Stimulated activated CD8-positive, alpha-beta memory T cell treated with anti-CD3 and anti-CD28 coated beads, Interleukin-4, amount 100 ng/mL, for 48 hours (primary cell): ENCODE measurements around the gene NBEAL2.
A peak's percentile ranks its signal among the peaks of the same experiment; 100 is the strongest.
"Not testable (repeated sequence)": the region's sequence is repeated elsewhere in the genome, so short reads cannot be mapped to it uniquely, and the experiment has no call there.

Source experiments
- DNase-seq: peaks from one replicate; pipeline ENCODE4 v3.0.0-alpha.2; 2020

Gene NBEAL2

GRCh38 chr3:47016086-47016933 is 36.8 kb downstream of the NBEAL2 start:
- DNase-seq: no peak

DNA sequence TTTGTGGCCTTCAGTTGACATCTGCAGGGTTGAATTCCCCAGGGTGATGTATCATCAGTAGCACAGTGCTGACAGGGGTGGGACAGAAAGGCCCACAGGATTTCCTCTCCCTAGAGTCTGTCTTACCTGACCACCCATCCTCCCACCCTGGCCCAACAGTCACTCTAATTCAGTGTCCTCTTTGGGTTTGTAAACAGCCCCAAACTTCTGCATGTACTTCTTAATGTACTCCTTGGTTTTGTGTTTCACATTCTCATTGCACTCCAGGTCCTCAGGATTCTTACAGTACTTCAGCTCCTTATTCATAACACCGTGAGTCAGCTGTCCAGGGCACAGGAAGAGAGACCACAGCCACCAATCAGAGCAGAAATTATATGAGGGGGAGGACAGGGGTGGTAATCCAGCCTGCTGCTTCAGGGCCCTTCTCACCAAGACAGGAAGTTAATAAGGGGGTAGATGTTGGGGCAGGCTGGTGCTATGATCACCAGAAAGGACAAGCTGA is 37.5 kb downstream of the NBEAL2 start:
- DNase-seq: peak; percentile 51

DNA sequence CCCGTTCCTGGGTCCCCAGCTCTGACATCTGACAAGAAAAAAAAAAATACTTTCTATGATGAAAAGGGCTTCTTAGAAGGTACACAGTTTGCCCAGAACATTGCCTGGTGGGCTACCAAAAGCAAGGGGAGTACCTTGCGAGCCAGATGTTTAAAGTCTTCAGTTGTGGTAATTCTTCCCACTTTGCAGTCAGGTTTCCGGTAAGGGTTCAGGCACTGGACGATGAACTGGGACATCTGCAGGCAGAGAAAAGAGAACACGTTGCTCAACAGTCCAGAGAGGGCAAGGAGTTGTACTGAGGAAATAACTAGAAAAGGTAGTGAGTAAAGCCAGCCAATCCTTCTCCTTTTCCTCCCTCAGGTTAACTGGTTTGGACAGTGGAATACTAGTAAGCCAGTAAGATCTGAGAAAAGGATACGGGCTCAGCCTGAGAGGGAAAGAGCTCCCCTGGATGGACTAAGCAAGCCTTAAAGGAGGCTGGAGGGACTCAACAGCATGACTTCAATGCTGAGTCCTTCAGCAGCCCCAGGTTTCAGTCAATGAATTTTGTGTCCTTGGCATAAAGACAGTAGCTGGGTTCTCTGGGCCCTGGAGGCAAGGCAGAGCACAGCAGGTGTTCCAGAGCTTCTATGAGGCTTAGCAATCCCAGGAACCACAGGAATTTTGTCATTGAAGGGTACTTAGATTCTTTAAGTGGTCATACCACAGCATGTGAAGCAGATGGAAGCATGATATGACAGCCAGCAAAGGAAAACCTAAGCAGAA is 38.2 kb downstream of the NBEAL2 start:
- DNase-seq: no peak

DNA sequence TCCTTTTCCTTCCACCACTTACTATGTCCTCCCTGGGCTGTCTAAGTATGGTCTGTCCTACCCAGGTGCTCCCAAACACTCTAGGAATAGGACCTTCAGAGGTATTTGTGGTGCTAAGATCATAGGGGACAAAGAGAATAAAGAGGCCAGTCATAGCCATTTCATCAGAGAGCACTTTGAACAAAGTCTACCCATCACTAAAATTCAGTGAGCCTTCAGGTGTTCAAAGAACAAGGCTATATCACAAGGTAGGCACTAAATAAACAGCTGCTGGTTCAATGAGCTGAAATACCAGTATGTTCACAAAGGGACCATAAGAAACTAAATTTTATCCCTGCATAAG is 38.8 kb downstream of the NBEAL2 start:
- no peak for DNase-seq

DNA sequence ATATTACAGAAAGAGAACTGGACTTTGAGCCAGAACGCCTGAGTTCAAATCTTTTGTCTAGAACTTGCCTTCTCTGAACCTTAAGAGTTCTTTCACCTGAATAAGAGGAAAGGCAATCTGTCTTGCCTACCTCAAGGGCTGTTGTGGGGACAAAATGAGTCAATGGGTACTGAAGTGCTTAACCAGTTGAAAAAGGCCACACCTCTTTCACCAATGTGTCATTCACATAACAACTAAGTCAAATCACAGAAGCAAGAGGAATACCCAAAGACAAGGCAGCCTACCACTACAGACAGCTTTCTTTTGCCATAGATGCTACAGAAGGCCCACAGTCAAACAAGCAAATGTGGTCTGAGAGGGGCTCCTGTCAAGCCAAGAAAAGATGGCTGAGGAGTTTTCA is 39.7 kb downstream of the NBEAL2 start:
- DNase-seq: peak; percentile 38

DNA sequence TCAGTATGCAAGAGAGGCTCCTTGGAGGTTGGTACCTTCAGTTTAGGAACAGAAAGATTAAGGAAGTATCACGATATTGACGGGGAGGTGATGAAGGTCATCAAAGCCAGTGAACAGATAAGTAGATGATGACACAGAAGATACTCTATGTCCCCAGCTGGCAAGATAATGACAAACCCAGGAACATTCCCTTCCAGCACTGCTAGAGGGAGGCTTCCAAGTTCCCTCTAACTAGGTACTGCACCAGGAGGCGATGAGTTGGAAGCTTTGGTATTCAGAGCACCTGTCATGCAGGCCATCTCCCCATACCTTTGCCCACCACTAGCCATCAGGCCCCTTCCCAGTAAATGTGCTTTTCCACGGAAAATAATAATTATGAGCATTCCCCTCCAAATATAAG is 40.8 kb downstream of the NBEAL2 start:
- no peak for DNase-seq

DNA sequence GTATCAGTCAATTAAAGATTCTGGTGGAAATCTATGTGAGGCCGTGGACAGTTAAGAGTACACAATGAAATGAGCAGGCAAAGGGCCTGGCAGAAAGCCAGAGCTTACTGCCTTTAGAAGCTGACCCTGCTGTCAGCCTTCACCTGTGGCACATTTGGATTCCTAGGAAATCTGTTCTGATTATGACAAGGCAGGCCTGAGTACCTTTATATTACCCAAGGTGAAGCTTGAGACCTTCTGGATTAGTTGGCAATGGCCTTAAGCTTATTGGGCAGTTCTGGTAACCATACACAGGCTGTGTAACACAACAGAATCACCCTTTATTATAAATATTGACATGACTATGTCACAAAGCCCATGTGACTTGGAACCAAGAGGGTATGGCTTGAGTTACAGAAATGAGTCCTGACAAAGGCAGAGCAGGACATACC is 43.2 kb downstream of the NBEAL2 start:
- no peak for DNase-seq

DNA sequence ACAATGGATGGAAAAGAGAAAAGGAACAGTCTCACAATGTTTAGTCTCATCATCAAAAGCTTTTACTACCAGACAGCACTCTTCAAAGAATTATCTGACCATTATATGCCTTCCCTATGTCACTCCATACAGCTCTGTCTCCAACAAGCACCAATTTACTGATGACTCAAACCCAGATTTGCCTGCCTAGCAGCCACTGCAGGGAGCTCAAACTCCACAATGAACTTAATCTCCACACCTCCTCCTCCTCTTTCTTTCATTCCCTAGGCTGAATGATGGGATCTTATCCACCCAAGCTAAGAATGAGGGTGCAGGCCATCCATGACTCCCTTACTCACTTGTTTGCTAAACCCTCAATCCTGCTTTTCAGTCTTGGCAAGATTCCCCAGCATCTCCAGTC is 45.5 kb downstream of the NBEAL2 start:
- no peak for DNase-seq

GRCh38 chr3:47026432-47026831 is 47.0 kb downstream of the NBEAL2 start:
- DNase-seq: not testable (repeated sequence)

- no peak for DNase-seq
Observed at GRCh38 chr3:47028146-47028545, 48.7 kb downstream of the NBEAL2 start.

DNA sequence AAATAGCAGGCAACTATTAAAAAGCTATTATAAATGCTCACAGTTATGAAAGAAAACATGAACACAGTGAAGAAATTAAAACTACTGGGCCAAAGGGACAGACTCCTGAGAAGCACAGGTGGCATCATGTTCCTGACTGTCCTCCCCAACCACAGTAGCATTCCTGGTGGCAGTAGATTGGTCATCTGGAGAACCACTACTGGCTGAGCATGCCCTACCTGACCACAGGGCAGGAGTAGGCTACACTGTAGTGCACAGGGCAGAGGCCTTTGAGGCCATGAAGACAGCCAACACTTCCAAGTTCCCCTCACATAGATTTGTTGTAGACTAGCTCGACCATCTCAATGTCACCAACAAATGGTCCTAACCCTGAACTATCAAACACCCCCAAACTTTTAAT is 49.2 kb downstream of the NBEAL2 start:
- no peak for DNase-seq

DNA sequence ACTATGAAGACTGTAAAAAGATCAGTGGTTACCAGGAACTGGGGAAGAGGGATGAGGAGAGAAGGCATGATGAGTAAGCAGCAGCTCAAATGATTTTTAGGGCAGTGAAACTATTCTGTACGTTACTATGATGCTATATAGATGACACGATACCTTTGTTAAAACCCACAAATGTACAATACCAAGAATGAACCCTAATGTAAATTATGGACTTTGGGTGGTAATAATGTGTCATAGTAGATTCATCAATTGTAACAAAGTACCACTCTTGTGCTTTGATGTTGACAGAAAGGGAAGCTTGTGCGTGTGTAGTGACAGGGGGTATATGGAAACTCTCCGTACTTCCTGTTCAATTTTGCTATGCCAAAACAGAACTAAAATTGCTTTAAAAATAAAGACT is 51.6 kb downstream of the NBEAL2 start:
- not testable (repeated sequence) for DNase-seq

- no peak for DNase-seq
Observed at GRCh38 chr3:47034868-47035489, 55.5 kb downstream of the NBEAL2 start.

DNA sequence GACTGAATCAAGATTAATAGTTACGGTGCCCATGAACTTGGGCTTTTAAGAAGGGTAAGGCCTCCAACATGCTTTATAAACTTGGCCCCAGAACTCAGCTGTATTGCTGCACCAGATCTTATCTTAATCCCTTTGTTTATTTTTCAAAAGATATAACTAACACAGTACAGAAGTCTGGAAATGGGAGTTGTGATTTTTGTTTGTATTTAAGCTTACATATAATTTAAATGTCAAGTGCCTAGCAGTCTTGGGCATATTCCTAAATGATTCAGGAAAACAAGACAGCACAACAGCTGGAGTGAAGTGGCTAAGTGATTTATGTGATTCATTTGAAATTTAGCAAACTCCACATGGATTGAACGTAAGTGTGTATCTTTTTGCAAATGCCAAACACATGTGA is 56.2 kb downstream of the NBEAL2 start:
- DNase-seq: no peak

GRCh38 chr3:47036145-47036544 is 56.7 kb downstream of the NBEAL2 start:
- DNase-seq: no peak

GRCh38 chr3:47037302-47037701 is 57.8 kb downstream of the NBEAL2 start:
- DNase-seq: not testable (repeated sequence)

GRCh38 chr3:47041114-47041513 is 61.6 kb downstream of the NBEAL2 start:
- no peak for DNase-seq

DNA sequence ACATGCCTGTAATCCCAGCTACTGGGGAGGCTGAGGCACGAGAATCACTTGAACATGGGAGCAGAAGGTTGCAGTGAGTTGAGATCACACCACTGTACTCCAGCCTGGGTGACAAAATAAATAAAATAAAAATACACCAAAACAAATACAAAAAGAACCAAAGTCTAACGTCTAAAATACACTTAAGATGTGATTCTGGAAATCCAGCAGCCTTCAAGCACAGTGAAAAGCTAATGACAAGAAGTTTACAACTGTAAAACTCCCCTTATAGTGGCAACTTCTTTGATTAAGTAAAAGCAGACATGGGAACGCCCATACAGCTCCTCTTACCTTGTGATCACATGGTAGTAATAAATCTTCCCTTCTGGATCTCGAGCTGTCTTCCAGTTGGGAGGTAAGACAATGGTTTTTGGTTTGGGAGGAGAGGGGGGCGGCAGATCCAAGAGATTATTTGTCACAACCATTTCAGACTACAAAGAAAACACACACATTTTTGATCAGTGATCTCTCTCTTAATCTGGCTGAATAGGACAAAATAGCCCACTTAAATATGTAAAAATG is 62.8 kb downstream of the NBEAL2 start:
- no peak for DNase-seq

DNA sequence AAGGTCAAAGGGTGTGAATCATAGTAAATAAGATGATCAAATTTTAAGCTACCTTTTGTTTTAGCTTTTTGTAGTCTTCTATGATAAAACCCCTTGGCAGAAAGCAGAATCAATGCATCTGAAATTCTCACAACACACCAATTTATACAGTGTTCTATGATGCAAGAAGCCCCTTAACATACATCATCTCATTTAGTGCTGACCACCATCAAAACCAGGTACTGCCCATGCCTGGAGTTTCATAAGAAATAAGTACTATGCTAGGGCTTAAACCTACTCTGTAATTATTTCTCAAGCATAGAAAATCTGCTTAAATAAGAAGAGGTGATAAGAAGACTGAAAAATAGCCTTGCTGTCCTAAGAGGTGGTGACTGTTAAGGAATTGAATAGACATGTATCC is 67.6 kb downstream of the NBEAL2 start:
- no peak for DNase-seq

DNA sequence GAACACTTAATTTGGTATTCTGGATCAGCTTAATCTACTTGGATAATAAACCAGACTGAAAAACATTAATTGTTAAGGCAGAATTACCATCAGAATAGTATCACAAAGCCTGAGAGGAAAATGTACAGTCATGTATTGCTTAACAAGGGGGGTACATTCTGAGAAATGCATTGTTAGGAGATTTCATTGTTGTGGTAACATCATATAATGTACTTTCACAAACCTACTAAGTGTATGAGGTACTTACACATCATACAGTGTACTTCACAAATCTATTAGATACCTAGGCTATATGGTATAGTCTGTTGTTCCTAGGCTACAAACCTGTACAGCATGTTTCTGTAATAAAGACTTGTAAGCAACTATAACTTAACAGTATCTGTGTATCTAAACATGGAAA is 68.2 kb downstream of the NBEAL2 start:
- DNase-seq: no peak

GRCh38 chr3:47054412-47054811 is 74.9 kb downstream of the NBEAL2 start:
- DNase-seq: no peak

DNA sequence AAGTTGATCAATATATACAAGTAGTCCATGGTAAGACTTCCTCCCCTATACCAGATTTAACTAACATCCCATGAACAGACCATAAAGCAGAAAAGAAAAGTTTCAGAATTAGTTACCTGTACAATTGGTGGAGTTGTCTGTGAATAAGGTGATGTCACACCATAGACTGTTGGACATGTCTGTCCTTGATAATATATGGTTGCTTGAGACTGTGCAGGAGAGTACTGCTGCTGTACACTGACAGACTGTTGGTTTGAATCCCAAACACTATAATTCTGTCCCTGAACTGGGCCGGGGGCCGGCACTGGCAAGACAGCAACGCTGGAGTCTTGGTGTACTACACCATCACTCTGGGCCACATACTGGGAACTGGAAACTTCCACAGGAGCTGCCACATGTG is 77.2 kb downstream of the NBEAL2 start:
- no peak for DNase-seq

- DNase-seq: peak; percentile 59
Observed at GRCh38 chr3:47057212-47057671, 77.8 kb downstream of the NBEAL2 start.
